Brain microvascular endothelial cell (primary cell): ENCODE data around the gene ZNF571.
A peak's percentile ranks its signal among the peaks of the same experiment; 100 is the strongest.

Source experiments
- DNase-seq: peaks from one replicate; pipeline ENCODE4 v3.0.0-alpha.2; 2020
- H3K27ac ChIP-seq: fragments of 250-450 bp; sonication (Bioruptor Pico); 2 replicates; pipeline ENCODE4 v1.5.1; 2020; ENCODE audit warnings: mild to moderate bottlenecking, moderate library complexity
- H3K27me3 ChIP-seq: fragments of 250-450 bp; sonication (Bioruptor Pico); replicated peaks from 2 replicates; pipeline ENCODE4 v1.5.1; 2020; ENCODE audit warnings: mild to moderate bottlenecking
- H3K36me3 ChIP-seq: fragments of 250-450 bp; sonication (Bioruptor Pico); replicated peaks from 2 replicates; pipeline ENCODE4 v1.5.1; 2020; ENCODE audit warnings: mild to moderate bottlenecking
- H3K4me3 ChIP-seq: 2 replicates; pipeline ENCODE4 v1.5.1; 2011; ENCODE audit warnings: low read depth, mild to moderate bottlenecking, control low read depth, low read length, moderate library complexity
- CTCF ChIP-seq: IDR thresholded peaks from 2 replicates; pipeline ENCODE4 v1.5.1; 2011; ENCODE audit warnings: low read depth, mild to moderate bottlenecking, moderate library complexity, low read length, control low read depth, inconsistent platforms; ENCODE audit errors: missing control alignments
- in situ Hi-C: cut with HindIII; loops from 2 replicates; pipeline ENCODE4 v1.10.0; 2017; ENCODE audit warnings: low sequenced_read_pairs, low pct_ligation_motif_present

The ZNF571 gene

GRCh38 chr19:37594304-37594981 lies at the start of gene ZNF571, which contains the start of gene ZNF540:
ZNF571 (minus strand) TSS chr19:37594792; CDS start chr19:37586676, 8,116 bp downstream.
ZNF540 (plus strand) TSS chr19:37594876; CDS start chr19:37598448, 3,572 bp downstream.
- Histone ChIP-seq H3K4me3 (peak within 1 kb of the TSS; percentile 93), H3K27ac (peak within 1 kb of the TSS; percentile 73), H3K36me3 (no peaks in the 10 kb centered on the region), H3K27me3 (no peaks in the 10 kb centered on the region)
- DNase-seq = peak; percentile 95
- in situ Hi-C loops = no loop called here
- no peak for TF ChIP-seq CTCF

GRCh38 chr19:37635076-37636056 lies 40.8 kb upstream of the ZNF571 start:
- no peak overlapping the region for H3K27ac ChIP-seq
- peaks cover 8% of the 10 kb centered on the region for H3K36me3 ChIP-seq
- no peak for TF ChIP-seq CTCF
- no peak for DNase-seq
- no peaks in the 10 kb centered on the region for H3K27me3 ChIP-seq
- no peak overlapping the region for H3K4me3 ChIP-seq
- in situ Hi-C loops = no loop called here

- in situ Hi-C loops = no loop called here
- Histone ChIP-seq H3K36me3 (no peaks in the 10 kb centered on the region), H3K27me3 (no peaks in the 10 kb centered on the region), H3K27ac (peak overlapping the region; percentile 73), H3K4me3 (peak overlapping the region; percentile 93)
- no peak for TF ChIP-seq CTCF
- DNase-seq = peak; percentile 54
Measured at GRCh38 chr19:37594982-37595382, 390 bp upstream of the ZNF571 start.

- Histone ChIP-seq H3K36me3 (no peaks in the 10 kb centered on the region), H3K27ac (no peak overlapping the region), H3K27me3 (no peaks in the 10 kb centered on the region), H3K4me3 (peak overlapping the region; percentile 93)
- in situ Hi-C loops = no loop called here
- no peak for TF ChIP-seq CTCF
- no peak for DNase-seq
Measured at GRCh38 chr19:37593996-37594303, 642 bp downstream of the ZNF571 start.

- Histone ChIP-seq H3K36me3 (peaks cover 16% of the 10 kb centered on the region), H3K27ac (no peak overlapping the region), H3K27me3 (no peaks in the 10 kb centered on the region), H3K4me3 (no peak overlapping the region)
- no peak for DNase-seq
- in situ Hi-C loops = no loop called here
- TF ChIP-seq CTCF = no peak
Measured at GRCh38 chr19:37583340-37583739, 11.3 kb downstream of the ZNF571 start.
